ENCODE data around the gene TRIM5. TPM values are rescaled to one million over a fixed set of nuclear protein-coding genes. Genes with fewer than 3 reads are reported as not detected.

TRIM5 gene
- total RNA-seq, 2 experiments from 2014 or later: 5.9 to 8.0 TPM

GRCh38 chr11:5690736-5691135 lies 5.9 kb upstream of the TRIM5 start:
- no peaks in the 10 kb centered on the region for H3K27me3 ChIP-seq (ENCODE audit: control insufficient read depth in 1 of 2, insufficient read depth in 2 of 2, low read length in 2 of 2)
- peaks cover 53% of the 10 kb centered on the region for H3K36me3 Mint-ChIP-seq (ENCODE audit: low read depth)
- ChIA-PET CTCF (no interaction called here), POLR2A (interaction anchor here (0.9 to 2.5 kb wide), 7 partner anchors 10 to 63 kb away, joined by 3 to 19 read pairs (median 5); partner anchors contain the start of gene OR56B1)
- DNase-seq (peak in 2 of 14 experiments; percentile 21 to 26), ATAC-seq (ENCODE audit: poor library complexity) (no peak)
- peak overlapping the region; percentile 92 for H3K4me3 Mint-ChIP-seq
- H3K9me3 Mint-ChIP-seq: no peaks in the 10 kb centered on the region
- intact Hi-C loops (cut with DNase I, micrococcal nuclease): loop anchor here (10.0 kb wide), 3 partner anchors 544 to 1086 kb away; partner anchors contain the start of genes CNGA4 (in 1 of the 2), FHIP1B (in 1 of the 2) and TRIM68 (in 1 of the 2)
- no peaks in the 10 kb centered on the region for H3K9me3 ChIP-seq (ENCODE audit: control insufficient read depth in 1 of 2, insufficient read depth in 1 of 2, low read length in 2 of 2)
- no peaks in the 10 kb centered on the region for H3K27me3 Mint-ChIP-seq
- TF ChIP-seq, protein P1, sequence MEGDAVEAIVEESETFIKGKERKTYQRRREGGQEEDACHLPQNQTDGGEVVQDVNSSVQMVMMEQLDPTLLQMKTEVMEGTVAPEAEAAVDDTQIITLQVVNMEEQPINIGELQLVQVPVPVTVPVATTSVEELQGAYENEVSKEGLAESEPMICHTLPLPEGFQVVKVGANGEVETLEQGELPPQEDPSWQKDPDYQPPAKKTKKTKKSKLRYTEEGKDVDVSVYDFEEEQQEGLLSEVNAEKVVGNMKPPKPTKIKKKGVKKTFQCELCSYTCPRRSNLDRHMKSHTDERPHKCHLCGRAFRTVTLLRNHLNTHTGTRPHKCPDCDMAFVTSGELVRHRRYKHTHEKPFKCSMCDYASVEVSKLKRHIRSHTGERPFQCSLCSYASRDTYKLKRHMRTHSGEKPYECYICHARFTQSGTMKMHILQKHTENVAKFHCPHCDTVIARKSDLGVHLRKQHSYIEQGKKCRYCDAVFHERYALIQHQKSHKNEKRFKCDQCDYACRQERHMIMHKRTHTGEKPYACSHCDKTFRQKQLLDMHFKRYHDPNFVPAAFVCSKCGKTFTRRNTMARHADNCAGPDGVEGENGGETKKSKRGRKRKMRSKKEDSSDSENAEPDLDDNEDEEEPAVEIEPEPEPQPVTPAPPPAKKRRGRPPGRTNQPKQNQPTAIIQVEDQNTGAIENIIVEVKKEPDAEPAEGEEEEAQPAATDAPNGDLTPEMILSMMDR (IDR thresholded peaks at IDR 0.05): no peak
- H3K4me1 Mint-ChIP-seq (ENCODE audit: low read depth): peaks cover 69% of the 10 kb centered on the region
- peaks cover 43% of the 10 kb centered on the region for H3K4me1 ChIP-seq (ENCODE audit: insufficient read depth, low read length)
- peak overlapping the region; percentile 72 for H3K4me3 ChIP-seq (ENCODE audit: low read length)
- H3K27ac ChIP-seq (ENCODE audit: low read depth in 1 of 2, low read length in 2 of 2): peak overlapping the region; percentile 77 to 78
- H3K36me3 ChIP-seq (ENCODE audit: insufficient read depth, low read length): peaks cover 13% of the 10 kb centered on the region
- H3K27ac Mint-ChIP-seq: peak overlapping the region; percentile 91

- peaks cover 66% of the 10 kb centered on the region for H3K4me1 Mint-ChIP-seq (ENCODE audit: low read depth)
- H3K27ac ChIP-seq (ENCODE audit: low read depth in 1 of 2, low read length in 2 of 2): peak overlapping the region; percentile 77 to 78
- peak overlapping the region; percentile 91 for H3K27ac Mint-ChIP-seq
- peaks cover 11% of the 10 kb centered on the region for H3K36me3 ChIP-seq (ENCODE audit: insufficient read depth, low read length)
- peak in 2 of 14 experiments; percentile 13 to 15 for DNase-seq
- H3K9me3 Mint-ChIP-seq: no peaks in the 10 kb centered on the region
- ATAC-seq (ENCODE audit: poor library complexity): no peak
- no peaks in the 10 kb centered on the region for H3K27me3 Mint-ChIP-seq
- no peaks in the 10 kb centered on the region for H3K27me3 ChIP-seq (ENCODE audit: control insufficient read depth in 1 of 2, insufficient read depth in 2 of 2, low read length in 2 of 2)
- TF ChIP-seq, protein P1 (IDR thresholded peaks at IDR 0.05): no peak
- peak overlapping the region; percentile 92 for H3K4me3 Mint-ChIP-seq
- peaks cover 44% of the 10 kb centered on the region for H3K4me1 ChIP-seq (ENCODE audit: insufficient read depth, low read length)
- ChIA-PET POLR2A (interaction anchor here (0.9 to 2.5 kb wide), 10 partner anchors 8 to 792 kb away, joined by 3 to 19 read pairs (median 5); partner anchors contain the start of genes ARFIP2, TIMM10B and TRIM34), CTCF (no interaction called here)
- H3K36me3 Mint-ChIP-seq (ENCODE audit: low read depth): peaks cover 48% of the 10 kb centered on the region
- H3K9me3 ChIP-seq (ENCODE audit: control insufficient read depth in 1 of 2, insufficient read depth in 1 of 2, low read length in 2 of 2): no peaks in the 10 kb centered on the region
- intact Hi-C loops (cut with DNase I, micrococcal nuclease): loop anchor here (10.0 kb wide), 3 partner anchors 545 to 1085 kb away; partner anchors contain the start of genes CNGA4 (in 1 of the 2), FHIP1B (in 1 of the 2) and TRIM68 (in 1 of the 2)
- H3K4me3 ChIP-seq (ENCODE audit: low read length): peak overlapping the region; percentile 72
Measured at GRCh38 chr11:5690216-5690615, 5.3 kb upstream of the TRIM5 start.

GRCh38 chr11:5689551-5689983 lies 4.7 kb upstream of the TRIM5 start, which contains the start of gene TRIM22:
TRIM22 (plus strand) TSS chr11:5689790; CDS start chr11:5696233, 6,443 bp downstream.
- Histone ChIP-seq H3K27ac (ENCODE audit: low read depth in 1 of 2, low read length in 2 of 2) (peak within 1 kb of the TSS; percentile 77 to 78), H3K4me1 (ENCODE audit: insufficient read depth, low read length) (peaks cover 46% of the 10 kb centered on the region), H3K9me3 (ENCODE audit: control insufficient read depth in 1 of 2, insufficient read depth in 1 of 2, low read length in 2 of 2) (no peaks in the 10 kb centered on the region), H3K27me3 (ENCODE audit: control insufficient read depth in 1 of 2, insufficient read depth in 2 of 2, low read length in 2 of 2) (no peaks in the 10 kb centered on the region), H3K36me3 (ENCODE audit: insufficient read depth, low read length) (peaks cover 11% of the 10 kb centered on the region), H3K4me3 (ENCODE audit: low read length) (peak within 1 kb of the TSS; percentile 72)
- intact Hi-C loops (cut with DNase I, micrococcal nuclease): loop anchor here in 1 of 2 experiments (10.0 kb wide), 2 partner anchors 545 to 1295 kb away; partner anchors contain the start of genes CNGA4, FHIP1B and TRIM21
- H3K9me3 Mint-ChIP-seq: no peaks in the 10 kb centered on the region
- ATAC-seq (ENCODE audit: poor library complexity) (peak; percentile 48), DNase-seq (peak in 12 of 14 experiments; percentile 11 to 91 (median 54))
- POLR2A ChIA-PET: interaction anchor here (0.6 to 2.5 kb wide), 11 partner anchors 8 to 1518 kb away, joined by 3 to 19 read pairs (median 5); partner anchors contain the start of genes ARFIP2, TIMM10B and TRIM34
- H3K27ac Mint-ChIP-seq: peak within 1 kb of the TSS; percentile 91
- CTCF ChIA-PET: no interaction called here
- H3K4me1 Mint-ChIP-seq (ENCODE audit: low read depth): peaks cover 66% of the 10 kb centered on the region
- no peaks in the 10 kb centered on the region for H3K27me3 Mint-ChIP-seq
- TF ChIP-seq, protein P1 (IDR thresholded peaks at IDR 0.05): no peak
- H3K36me3 Mint-ChIP-seq (ENCODE audit: low read depth): peaks cover 47% of the 10 kb centered on the region
- peak within 1 kb of the TSS; percentile 92 for H3K4me3 Mint-ChIP-seq
